Hair follicular keratinocyte (primary cell): ENCODE results near the gene OR4A47. TPM values are rescaled to one million over a fixed set of nuclear protein-coding genes. Genes with fewer than 3 reads are reported as not detected.

ENCODE experiments used
- total RNA-seq: library from RNA; depleted of rRNA; stranded (reverse); fragments of >200 nt; gene quantifications from 2 replicates; pipeline ENCODE4 v1.2.3, GENCODE V29; 2015

The OR4A47 gene, protein sequence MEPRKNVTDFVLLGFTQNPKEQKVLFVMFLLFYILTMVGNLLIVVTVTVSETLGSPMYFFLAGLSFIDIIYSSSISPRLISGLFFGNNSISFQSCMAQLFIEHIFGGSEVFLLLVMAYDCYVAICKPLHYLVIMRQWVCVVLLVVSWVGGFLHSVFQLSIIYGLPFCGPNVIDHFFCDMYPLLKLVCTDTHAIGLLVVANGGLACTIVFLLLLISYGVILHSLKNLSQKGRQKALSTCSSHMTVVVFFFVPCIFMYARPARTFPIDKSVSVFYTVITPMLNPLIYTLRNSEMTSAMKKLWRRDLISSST
- not detected in 2 replicates for total RNA-seq

GRCh38 chr11:48488493-48488892 lies at the start of gene OR4A47:
Gene OR4A47 (plus strand): TSS chr11:48488793. CDS start chr11:48488793, 0 bp downstream.

Other genes starting within 250 kb of the OR4A47 start
- not detected in 2 replicates for gene OR4X2, start 243.7 kb upstream of the OR4A47 start, total RNA-seq
- not detected in 2 replicates for gene OR4X1, start 224.9 kb upstream of the OR4A47 start, total RNA-seq
- not detected in 2 replicates for gene OR4S1, start 182.6 kb upstream of the OR4A47 start, total RNA-seq
- gene OR4C3, start 163.9 kb upstream of the OR4A47 start, total RNA-seq, result not detected in 2 replicates
- gene OR4C5, start 122.3 kb upstream of the OR4A47 start, total RNA-seq, result not detected in 2 replicates